ENCODE results near the gene MYH4. TPM values are rescaled to one million over a fixed set of nuclear protein-coding genes. Genes with fewer than 3 reads are reported as not detected.

MYH4 gene
- total RNA-seq, 1 experiment from 2014 or later, result not detected

DNA sequence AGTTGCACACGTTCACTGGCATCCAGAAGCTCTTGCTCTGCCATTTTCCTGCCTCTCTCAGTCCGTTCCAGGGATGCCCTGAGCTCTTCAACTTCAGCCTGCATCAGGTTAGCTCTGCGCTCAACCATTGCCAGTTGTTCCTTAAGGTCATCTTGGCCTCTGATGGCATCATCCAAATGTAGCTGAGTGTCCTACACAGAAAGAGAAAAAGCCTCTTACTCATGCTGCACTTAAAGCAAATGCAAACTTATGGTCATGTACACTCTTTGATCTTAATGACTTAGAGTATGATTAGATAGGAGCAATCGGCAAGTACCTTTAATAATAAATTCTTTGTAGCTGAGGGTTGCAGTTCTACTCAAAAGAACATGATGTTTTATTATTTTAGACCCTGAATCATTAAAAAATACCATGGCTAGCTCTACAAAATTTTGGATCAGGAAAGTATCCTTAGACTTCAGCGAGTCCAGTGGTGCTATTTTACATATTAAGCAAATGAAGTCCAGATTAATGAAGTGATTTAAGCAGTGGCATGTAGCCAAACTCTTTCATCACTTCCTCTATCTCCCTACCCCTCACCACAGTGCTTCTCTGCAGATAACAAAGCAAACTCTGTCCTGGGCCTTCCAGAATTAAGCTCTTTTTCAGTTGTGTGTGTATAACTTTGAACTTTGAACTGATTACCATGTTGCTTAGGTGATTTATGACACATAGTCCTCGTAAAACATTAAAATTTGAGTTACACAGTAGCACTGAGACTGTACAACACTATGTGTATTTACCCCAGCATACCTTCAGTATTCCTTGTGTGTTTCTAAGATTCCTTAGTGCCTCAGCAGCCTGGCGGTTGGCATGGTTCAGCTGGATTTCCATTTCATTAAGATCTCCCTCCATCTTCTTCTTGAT lies 22.1 kb downstream of the MYH4 start:
- Histone ChIP-seq H3K36me3 (ENCODE audit: control insufficient read depth in 1 of 2, insufficient read depth in 2 of 2, low read length in 2 of 2) (no peaks in the 10 kb centered on the region), H4K20me1 (ENCODE audit: insufficient read depth) (no peaks in the 10 kb centered on the region), H3K9me2 (ENCODE audit: insufficient read depth) (no peaks in the 10 kb centered on the region), H3K4me3 (replicated peaks in 1 of 2; ENCODE audit: low read depth in 1 of 2, low read length in 2 of 2) (no peak overlapping the region), H2AFZ (ENCODE audit: low read depth, low read length, poor library complexity, severe bottlenecking) (no peak overlapping the region), H3K4me2 (ENCODE audit: low read length) (no peak overlapping the region), H3K27me3 (ENCODE audit: insufficient read depth, low read length) (peaks cover 29% of the 10 kb centered on the region), H3K79me2 (ENCODE audit: insufficient read depth, low read length) (no peaks in the 10 kb centered on the region), H3K9me3 (ENCODE audit: control insufficient read depth in 1 of 2, insufficient read depth in 1 of 2, low read depth in 1 of 2, low read length in 2 of 2) (no peaks in the 10 kb centered on the region), H3K27ac (ENCODE audit: low read depth, low read length) (no peak overlapping the region), H3K9ac (ENCODE audit: low read length) (no peak overlapping the region), H3K4me1 (ENCODE audit: control insufficient read depth in 1 of 2, insufficient read depth in 2 of 2, low read length in 2 of 2) (no peaks in the 10 kb centered on the region)
- POLR2A ChIA-PET, result no interaction called here
- DNase-seq (ENCODE audit: low read depth, low spot score) (no peak), ATAC-seq (no peak)
- no TSS peak for BruUV-seq (replicated peaks)
- RAD21 ChIA-PET (ENCODE audit: low non-redundant PET in 1 of 2, low total read pairs in 2 of 2, uncharacterized antibody in 2 of 2, unreplicated experiment in 2 of 2), result no interaction called here
- TF ChIP-seq EGR1 (IDR thresholded peaks at IDR 0.05; ENCODE audit: low read depth) (no peak), ATF3 (IDR thresholded peaks at IDR 0.05) (no peak), POLR2AphosphoS5 (IDR thresholded peaks at IDR 0.05; ENCODE audit: low read depth, low read length) (no peak), CEBPB (IDR thresholded peaks at IDR 0.05; ENCODE audit: low read depth) (no peak), ZNF274 (IDR thresholded peaks at IDR 0.05; ENCODE audit: low read depth, low read length) (no peak), JUND (IDR thresholded peaks at IDR 0.05) (no peak)
- TF ChIP-seq, protein P1, sequence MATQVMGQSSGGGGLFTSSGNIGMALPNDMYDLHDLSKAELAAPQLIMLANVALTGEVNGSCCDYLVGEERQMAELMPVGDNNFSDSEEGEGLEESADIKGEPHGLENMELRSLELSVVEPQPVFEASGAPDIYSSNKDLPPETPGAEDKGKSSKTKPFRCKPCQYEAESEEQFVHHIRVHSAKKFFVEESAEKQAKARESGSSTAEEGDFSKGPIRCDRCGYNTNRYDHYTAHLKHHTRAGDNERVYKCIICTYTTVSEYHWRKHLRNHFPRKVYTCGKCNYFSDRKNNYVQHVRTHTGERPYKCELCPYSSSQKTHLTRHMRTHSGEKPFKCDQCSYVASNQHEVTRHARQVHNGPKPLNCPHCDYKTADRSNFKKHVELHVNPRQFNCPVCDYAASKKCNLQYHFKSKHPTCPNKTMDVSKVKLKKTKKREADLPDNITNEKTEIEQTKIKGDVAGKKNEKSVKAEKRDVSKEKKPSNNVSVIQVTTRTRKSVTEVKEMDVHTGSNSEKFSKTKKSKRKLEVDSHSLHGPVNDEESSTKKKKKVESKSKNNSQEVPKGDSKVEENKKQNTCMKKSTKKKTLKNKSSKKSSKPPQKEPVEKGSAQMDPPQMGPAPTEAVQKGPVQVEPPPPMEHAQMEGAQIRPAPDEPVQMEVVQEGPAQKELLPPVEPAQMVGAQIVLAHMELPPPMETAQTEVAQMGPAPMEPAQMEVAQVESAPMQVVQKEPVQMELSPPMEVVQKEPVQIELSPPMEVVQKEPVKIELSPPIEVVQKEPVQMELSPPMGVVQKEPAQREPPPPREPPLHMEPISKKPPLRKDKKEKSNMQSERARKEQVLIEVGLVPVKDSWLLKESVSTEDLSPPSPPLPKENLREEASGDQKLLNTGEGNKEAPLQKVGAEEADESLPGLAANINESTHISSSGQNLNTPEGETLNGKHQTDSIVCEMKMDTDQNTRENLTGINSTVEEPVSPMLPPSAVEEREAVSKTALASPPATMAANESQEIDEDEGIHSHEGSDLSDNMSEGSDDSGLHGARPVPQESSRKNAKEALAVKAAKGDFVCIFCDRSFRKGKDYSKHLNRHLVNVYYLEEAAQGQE (IDR thresholded peaks at IDR 0.05; ENCODE audit: low read depth), result no peak
- intact Hi-C loops (cut with micrococcal nuclease), result no loop called here
- CTCF ChIA-PET, result no interaction called here
